Endothelial cell of umbilical vein (primary cell): ENCODE results near the gene FAM221B.

Experiments used
- EZH2 ChIP-seq: IDR thresholded peaks from 2 replicates; pipeline ENCODE4 v1.6.1; 2012; ENCODE audit warnings: borderline replicate concordance, low read depth, mild to moderate bottlenecking, moderate library complexity, low read length, inconsistent platforms; ENCODE audit not compliant: severe bottlenecking
- FOS ChIP-seq: IDR thresholded peaks from 2 replicates; pipeline ENCODE4 v1.6.1; 2011; ENCODE audit warnings: mild to moderate bottlenecking, low read length, moderate library complexity, borderline replicate concordance; ENCODE audit not compliant: insufficient read depth
- GATA2 ChIP-seq: IDR thresholded peaks from 2 replicates; pipeline ENCODE4 v1.7.0; 2011; ENCODE audit warnings: low read depth, mild to moderate bottlenecking, moderate library complexity, mixed read lengths, low read length; ENCODE audit not compliant: insufficient read length, insufficient read depth
- JUN ChIP-seq: IDR thresholded peaks from 2 replicates; pipeline ENCODE4 v1.6.1; 2011; ENCODE audit warnings: borderline replicate concordance, low read depth; ENCODE audit not compliant: insufficient read length, insufficient read depth
- POLR2A ChIP-seq: IDR thresholded peaks from 2 replicates; pipeline ENCODE4 v1.6.1; 2012; ENCODE audit warnings: low read depth, mild to moderate bottlenecking, control low read depth, low read length
- POLR2AphosphoS5 ChIP-seq: IDR thresholded peaks from 2 replicates; pipeline ENCODE4 v1.6.1; 2012; ENCODE audit warnings: low read depth, mild to moderate bottlenecking, control low read depth, low read length, moderate library complexity; ENCODE audit not compliant: insufficient read depth
- TF ChIP-seq, protein P1 (sequence below): IDR thresholded peaks from 2 replicates; pipeline ENCODE4 v1.6.1; 2011; ENCODE audit not compliant: insufficient read depth, insufficient read length
- TF ChIP-seq, protein P2 (sequence below), 2 donors: IDR thresholded peaks; 1 replicate in 1 of 2; 2 replicates in 1 of 2; pipeline ENCODE4 v1.5.1; 2011; ENCODE audit warnings: low read length in 2 of 2, mild to moderate bottlenecking in 2 of 2, moderate library complexity in 2 of 2, control low read depth in 1 of 2, inconsistent platforms in 1 of 2, low read depth in 1 of 2; ENCODE audit not compliant: insufficient read depth in 1 of 2; ENCODE audit errors: extremely low read depth in 1 of 2

DNA sequence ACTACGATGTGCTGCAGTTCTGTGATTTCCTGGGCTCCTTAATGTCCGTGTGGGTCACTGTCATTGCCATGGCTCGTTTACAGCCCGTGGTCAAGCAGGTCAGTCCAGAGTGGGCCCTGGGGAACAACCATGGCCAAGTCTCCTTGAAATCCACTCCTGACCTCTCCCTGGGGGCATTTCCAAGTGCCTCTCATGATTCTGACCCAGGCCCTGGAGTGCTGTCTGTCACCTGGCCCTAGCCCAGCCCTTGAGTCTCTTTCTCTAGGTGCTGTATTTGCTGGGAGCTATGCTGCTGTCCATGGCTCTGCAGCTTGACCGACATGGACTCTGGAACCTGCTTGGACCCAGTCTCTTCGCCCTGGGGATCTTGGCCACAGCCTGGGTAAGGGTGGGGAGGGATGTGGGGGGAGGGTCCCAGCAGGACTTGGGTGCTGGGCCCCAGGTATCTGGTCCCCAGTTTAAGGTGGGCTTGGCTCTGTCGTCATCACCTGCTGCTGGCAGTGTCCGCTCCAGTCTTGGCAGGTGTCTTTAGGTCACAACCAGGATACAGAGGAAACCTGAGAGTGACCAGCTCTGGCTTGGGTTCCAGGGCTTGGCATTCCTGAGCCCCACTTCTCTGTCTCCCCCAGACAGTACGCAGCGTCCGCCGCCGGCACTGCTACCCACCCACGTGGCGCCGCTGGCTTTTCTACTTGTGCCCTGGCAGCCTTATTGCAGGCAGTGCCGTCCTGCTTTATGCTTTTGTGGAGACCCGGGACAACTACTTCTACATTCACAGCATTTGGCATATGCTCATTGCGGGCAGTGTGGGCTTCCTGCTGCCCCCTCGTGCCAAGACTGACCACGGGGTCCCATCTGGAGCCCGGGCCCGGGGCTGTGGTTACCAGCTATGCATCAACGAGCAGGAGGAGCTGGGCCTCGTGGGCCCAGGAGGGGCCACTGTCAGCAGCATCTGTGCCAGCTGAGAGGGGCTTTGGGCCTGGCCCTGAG is 24.6 kb upstream of the FAM221B start:
- no peak for TF ChIP-seq JUN
- TF ChIP-seq, protein P1, sequence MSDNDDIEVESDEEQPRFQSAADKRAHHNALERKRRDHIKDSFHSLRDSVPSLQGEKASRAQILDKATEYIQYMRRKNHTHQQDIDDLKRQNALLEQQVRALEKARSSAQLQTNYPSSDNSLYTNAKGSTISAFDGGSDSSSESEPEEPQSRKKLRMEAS: no peak
- TF ChIP-seq, protein P2, sequence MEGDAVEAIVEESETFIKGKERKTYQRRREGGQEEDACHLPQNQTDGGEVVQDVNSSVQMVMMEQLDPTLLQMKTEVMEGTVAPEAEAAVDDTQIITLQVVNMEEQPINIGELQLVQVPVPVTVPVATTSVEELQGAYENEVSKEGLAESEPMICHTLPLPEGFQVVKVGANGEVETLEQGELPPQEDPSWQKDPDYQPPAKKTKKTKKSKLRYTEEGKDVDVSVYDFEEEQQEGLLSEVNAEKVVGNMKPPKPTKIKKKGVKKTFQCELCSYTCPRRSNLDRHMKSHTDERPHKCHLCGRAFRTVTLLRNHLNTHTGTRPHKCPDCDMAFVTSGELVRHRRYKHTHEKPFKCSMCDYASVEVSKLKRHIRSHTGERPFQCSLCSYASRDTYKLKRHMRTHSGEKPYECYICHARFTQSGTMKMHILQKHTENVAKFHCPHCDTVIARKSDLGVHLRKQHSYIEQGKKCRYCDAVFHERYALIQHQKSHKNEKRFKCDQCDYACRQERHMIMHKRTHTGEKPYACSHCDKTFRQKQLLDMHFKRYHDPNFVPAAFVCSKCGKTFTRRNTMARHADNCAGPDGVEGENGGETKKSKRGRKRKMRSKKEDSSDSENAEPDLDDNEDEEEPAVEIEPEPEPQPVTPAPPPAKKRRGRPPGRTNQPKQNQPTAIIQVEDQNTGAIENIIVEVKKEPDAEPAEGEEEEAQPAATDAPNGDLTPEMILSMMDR (IDR thresholded peaks at IDR 0.05; ENCODE audit: extremely low read depth in 1 of 2, insufficient read depth in 1 of 2, low read depth in 1 of 2, low read length in 2 of 2): no peak
- TF ChIP-seq GATA2: no peak
- no peak for TF ChIP-seq POLR2A
- no peak for TF ChIP-seq EZH2
- TF ChIP-seq POLR2AphosphoS5: no peak
- no peak for TF ChIP-seq FOS
